Astrocyte of the spinal cord (primary cell): ENCODE results near the gene SLC8A1.
A peak's percentile ranks its signal among the peaks of the same experiment; 100 is the strongest.

Experiments used
- DNase-seq: peaks from one replicate; pipeline ENCODE4 v3.0.0; 2011; ENCODE audit warnings: low read depth, low spot score
- H3K4me3 ChIP-seq: 2 replicates; pipeline ENCODE4 v1.5.1; 2011; ENCODE audit warnings: low read depth, mild to moderate bottlenecking, low read length, moderate library complexity
- CTCF ChIP-seq: IDR thresholded peaks from 2 replicates; pipeline ENCODE4 v1.5.1; 2012; ENCODE audit warnings: low read depth, mild to moderate bottlenecking, low read length, inconsistent platforms
- in situ Hi-C: cut with HindIII; loops from 2 replicates; pipeline ENCODE4 v1.10.0; 2017; ENCODE audit warnings: low sequenced_read_pairs

SLC8A1 gene

GRCh38 chr2:40115348-40115747, 336.5 kb downstream of the SLC8A1 start:
- no peak for DNase-seq
- in situ Hi-C loops = no loop called here
- TF ChIP-seq CTCF = no peak
- no peak overlapping the region for H3K4me3 ChIP-seq

- in situ Hi-C loops = no loop called here
- TF ChIP-seq CTCF = no peak
- H3K4me3 ChIP-seq = no peak overlapping the region
- DNase-seq = no peak
Measured at GRCh38 chr2:40113997-40114396, 337.9 kb downstream of the SLC8A1 start.

- no peak overlapping the region for H3K4me3 ChIP-seq
- TF ChIP-seq CTCF = no peak
- in situ Hi-C loops = no loop called here
- DNase-seq = peak; percentile 45
Measured at GRCh38 chr2:40113272-40113968, 338.5 kb downstream of the SLC8A1 start.

GRCh38 chr2:40109381-40109780, 342.5 kb downstream of the SLC8A1 start:
- no peak overlapping the region for H3K4me3 ChIP-seq
- in situ Hi-C loops = no loop called here
- no peak for TF ChIP-seq CTCF
- DNase-seq = no peak

GRCh38 chr2:40108851-40109250, 343.0 kb downstream of the SLC8A1 start:
- H3K4me3 ChIP-seq = no peak overlapping the region
- in situ Hi-C loops = no loop called here
- no peak for TF ChIP-seq CTCF
- no peak for DNase-seq

GRCh38 chr2:40106061-40106460, 345.8 kb downstream of the SLC8A1 start:
- in situ Hi-C loops = no loop called here
- no peak overlapping the region for H3K4me3 ChIP-seq
- no peak for TF ChIP-seq CTCF
- DNase-seq = no peak
